HG03460 (cell line): Measurements from ENCODE around the gene SEPHS2.

ENCODE experiments used
- ATAC-seq: cut with Tn5 transposase; IDR thresholded peaks from one replicate; pipeline ENCODE4 v1.9.1; 2021; ENCODE audit not compliant: unreplicated experiment

SEPHS2 gene

DNA sequence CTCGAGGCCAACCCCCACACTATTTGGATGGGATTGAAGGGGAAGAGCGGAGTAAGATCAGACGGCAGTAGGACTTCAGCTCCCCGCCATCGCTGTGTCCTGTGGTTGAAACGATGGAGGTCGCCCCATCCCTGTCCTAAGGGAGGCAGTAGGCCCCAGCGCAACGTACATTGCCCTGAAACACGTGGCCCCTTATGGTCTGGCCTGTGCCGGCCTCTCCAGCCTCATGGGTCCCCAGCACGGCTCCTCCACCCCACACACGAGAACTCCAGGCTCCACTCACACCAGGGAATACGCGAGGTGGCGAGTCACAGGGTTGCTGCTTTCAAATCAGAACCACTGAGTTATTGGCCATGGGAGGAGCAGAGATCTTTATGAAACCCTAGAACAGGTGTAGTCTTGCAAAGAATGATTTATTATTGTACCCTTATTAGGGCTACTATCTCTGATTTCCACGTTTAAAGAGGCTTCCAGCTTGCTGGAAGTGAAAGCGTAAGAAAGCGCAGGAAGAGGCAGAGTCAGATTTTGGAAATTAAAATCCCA, 15.2 kb downstream of the SEPHS2 start:
- no peak for ATAC-seq

DNA sequence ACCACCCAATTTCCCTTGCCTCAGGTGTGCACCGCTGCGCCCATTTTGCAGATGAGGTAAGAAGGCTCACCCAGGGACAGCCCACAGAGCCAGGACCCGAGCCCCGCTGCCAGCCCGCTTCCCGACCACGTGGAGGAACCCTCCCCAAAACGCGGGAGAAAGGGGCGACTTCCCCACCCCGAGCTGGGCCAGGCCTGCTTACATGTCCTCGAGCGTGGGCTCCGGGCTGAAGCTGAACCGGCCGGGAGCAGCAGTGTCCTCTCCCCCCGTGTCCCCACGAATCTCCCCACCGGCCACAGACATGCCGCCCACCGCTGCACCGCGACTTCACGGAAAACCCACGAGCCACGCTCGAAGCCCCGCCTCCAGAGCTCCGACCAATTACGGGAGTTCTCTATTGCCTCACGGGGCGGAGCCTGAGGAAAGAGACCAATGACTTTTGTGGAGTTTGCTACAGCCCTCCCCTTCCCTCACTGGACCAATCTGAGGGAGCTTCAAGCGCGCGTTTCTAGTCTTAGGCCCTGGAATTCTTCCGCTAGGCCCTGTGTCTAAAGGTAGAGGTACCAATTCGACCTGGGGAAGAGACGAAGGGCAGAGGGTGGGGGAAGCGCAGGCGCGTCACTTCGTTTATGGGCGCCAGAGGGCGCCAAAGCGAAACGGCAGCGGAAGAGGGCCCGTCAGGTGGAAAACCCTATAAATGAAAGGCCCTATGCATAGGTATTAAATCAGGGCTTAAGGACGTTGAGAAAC, 15.8 kb downstream of the SEPHS2 start, which contains the start of gene DCTPP1:
TSS of gene DCTPP1 (minus strand) at position 353 of the 750 bp plus-strand sequence. CDS start at position 303, 50 bp downstream.
- peak; percentile 96 for ATAC-seq

DNA sequence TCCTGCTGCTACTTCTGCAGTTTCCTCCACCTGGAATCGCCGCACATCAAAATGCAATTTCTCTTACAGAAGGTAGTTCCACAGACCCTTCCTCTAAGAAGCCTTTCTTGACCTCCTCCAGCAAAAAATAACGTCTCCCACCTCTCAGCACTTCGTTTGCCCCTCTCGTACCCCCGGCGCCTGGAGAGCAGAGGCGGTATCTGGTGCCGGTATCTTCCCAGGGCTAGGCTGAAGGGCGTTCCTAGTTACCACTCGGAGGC, 16.3 kb downstream of the SEPHS2 start:
- no peak for ATAC-seq

DNA sequence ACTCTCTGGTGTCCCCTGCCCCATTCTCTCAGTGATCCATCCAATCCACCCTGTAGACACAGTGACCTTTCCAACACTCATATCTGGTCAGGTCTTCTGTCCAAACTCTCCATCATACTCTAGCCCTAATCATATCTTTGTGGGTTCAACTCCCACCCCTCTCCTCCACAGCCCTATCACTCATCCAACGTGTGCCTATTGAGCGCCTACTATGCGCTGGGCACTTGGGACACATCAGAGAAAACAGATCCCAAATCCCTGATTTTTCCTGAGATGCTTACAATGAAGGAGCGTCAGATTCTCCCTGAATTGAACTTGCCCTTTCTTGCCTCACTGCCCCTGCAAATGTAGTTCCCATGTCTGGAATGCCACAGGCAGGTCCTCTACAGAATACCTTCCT, 17.6 kb downstream of the SEPHS2 start:
- ATAC-seq, result no peak

DNA sequence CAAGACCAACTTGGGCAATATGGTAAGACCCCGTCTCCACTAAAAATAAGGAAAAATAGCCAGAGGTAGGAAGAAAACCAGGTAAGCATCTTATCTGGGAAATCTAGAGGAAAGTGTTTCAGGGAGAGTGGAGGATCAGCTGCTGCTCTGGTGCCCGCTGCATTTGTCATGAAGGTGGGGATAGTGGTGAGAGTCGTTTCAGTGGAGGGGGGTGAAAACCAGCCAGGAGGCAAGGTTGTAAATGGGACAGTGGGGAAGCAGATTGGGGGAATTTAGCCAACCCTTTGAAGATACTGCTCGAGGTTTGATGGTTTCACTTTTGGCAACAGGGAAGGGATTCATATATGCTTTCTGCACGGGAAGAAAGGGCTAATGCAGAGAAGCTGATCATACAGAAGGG, 24.7 kb downstream of the SEPHS2 start:
- ATAC-seq, result no peak

DNA sequence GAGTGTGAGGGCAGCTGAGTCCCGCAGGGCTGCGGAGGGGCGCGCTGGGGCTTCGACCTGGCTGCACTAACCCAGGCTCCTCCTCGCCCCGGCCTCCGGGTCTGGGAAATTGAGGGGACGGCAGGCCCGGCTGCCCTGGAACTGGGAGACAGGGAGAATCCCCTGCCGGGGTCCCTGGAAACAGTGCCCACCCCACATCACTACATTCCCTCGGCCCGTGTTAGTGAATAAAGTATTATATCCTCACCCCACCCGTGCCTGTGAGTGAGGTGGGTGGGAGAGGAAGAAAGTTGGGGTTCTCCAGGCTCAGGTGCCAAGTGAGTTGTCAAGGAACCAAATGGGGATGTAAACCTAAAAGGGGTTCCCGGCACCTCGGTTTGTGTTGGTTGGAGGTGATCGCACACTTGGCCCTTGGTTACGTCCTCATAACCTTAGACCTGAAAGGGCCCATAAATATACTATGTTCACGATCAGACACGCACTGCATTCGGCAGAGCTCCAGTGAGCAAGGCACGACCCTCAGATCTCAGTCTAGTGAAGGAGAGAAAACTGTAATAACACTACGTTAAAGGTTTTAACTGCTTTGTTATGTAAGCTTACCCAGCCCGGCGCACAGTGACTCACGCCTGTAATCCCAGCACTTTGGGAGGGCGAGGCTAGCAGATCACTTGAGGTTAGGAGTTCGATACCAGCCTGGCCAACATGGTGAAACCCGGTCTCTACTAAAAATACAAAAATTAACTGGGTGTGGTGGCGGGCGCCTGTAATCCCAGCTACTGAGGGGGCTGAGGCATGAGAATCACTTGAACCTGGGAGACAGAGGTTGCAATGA, 27.1 kb downstream of the SEPHS2 start:
- no peak for ATAC-seq

DNA sequence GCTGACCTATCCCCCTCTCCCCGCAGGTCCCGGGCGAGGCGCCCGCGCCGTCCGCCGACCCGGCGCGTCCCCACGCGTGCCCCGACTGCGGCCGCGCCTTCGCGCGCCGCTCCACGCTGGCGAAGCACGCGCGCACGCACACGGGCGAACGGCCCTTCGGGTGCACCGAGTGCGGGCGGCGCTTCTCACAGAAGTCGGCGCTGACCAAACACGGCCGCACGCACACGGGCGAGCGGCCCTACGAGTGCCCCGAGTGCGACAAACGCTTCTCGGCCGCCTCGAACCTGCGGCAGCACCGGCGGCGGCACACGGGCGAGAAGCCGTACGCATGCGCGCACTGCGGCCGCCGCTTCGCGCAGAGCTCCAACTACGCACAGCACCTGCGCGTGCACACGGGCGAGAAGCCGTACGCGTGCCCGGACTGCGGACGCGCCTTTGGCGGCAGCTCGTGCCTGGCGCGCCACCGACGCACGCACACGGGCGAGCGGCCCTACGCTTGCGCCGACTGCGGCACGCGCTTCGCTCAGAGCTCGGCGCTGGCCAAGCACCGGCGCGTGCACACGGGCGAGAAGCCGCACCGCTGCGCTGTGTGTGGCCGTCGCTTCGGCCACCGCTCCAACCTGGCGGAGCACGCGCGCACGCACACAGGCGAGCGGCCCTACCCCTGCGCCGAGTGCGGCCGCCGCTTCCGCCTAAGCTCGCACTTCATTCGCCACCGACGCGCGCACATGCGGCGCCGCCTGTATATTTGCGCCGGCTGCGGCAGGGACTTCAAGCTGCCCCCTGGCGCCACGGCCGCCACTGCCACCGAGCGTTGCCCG, 27.9 kb downstream of the SEPHS2 start:
- peak; percentile 77 for ATAC-seq

DNA sequence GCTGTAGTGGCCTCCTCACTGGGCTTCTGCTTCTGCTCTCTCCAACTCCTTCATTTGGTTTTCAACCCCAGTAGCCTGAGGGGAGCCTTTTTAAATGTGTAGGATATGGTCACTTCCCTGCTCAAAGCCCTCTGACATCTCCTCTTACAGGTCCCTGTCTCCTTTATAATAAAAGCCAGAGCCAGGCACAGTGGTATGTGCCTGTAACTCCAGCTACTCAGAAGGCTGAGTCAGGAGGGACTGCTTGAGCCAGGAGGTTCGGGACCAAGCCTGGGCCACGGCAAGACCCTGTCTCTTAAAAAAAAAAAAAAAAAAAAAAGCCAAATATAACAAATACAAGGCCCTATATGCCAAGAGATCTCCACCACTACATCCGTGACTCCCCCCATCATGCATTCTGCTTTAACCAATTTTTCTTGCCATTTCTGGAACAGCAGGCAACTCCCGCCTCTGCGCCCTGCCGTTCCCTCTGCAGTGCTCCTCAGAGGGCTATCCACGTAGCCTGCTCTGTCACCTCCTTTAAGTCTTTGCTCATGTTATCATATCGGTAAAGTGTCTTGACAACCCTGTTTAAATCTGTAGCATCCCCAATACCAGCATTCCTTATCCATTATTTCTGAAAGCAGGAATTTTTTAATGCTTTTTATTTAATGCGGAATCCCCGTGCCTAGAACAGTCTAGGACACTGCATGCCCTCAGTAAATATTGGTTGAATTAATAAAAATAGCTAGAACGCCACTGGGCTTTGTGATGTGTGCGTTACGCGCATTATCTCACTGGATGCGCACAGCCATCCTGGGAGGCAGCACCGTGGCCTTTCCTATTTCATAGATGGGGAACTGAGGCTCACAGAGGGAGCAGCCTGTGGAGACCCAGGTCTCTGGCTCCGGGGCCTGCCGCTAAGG, 28.8 kb downstream of the SEPHS2 start:
- ATAC-seq, result no peak

DNA sequence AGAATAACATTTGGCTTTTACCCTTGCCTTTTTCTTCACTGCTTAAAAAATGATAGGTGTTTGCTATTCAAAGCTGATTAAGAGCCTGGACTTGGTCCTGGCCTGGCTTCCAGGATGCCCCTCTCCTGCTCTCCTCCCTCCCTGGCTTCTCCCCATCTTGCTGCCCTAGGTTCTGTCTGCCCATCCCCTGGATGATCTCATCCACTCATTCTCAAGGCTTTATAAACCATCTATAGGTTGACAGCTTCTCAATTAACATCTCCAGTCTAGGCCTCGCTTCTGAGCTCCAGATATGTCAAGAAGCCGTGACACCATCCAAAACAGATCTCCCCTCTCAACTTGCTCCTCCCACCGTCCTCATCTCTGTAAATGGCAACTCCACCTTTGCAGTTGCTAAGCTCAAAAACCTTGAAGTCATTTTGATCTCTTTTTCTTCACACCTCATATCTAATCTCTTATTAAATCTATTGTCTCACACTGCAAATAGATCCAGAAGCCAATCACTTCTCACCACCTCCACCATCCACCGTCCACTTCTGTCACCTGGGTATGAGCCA, 29.5 kb downstream of the SEPHS2 start:
- no peak for ATAC-seq

DNA sequence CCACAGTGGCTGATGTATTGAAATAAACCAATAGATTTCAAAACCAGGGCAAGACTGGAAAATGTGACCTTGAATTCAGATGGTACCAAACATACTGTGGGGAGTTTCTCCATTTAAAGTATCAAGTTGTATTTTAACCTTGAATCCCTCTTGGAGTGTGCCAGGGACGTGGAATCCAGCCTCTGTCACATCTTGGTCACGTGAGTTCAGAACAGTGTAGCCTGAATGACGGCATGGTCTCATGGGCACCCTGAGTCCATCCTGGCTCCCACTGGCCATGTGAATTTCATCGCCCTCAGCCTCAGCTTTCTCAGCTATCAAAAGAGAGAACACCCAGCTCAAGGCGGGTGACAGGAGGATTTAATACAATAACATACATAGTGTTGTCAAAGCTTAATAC, 31.5 kb downstream of the SEPHS2 start:
- ATAC-seq, result no peak

DNA sequence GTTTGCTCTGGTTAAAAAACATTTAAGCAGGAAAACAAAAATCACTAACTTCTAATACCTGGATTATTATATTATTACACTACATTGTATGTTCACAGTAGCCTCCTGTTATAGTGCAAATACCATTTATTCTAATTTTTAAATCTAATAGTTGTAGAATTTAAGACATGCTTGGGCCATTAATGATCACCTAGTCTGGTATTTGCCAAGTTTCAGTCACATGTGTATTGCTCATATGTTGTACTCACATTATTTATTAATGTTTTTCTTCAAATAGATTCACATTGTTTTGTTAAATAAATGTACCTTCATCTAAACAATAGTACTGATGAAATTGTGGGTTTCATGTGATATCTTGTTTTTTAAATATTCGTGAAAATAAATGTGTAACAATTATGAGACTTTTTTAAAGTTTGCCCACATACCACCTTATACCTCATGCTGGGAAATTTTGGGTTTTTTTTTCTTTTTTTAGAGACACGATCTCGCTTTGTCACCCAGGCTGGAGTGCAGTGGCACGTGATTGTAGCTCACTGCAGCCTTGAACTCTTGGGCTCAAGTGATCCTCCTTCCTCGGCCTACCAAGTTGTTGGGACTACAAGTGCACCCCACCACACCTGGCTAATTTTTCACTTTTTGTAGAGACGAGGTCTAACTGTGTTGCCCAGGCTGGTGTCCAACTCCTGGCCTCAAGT, 32.4 kb downstream of the SEPHS2 start:
- no peak for ATAC-seq

DNA sequence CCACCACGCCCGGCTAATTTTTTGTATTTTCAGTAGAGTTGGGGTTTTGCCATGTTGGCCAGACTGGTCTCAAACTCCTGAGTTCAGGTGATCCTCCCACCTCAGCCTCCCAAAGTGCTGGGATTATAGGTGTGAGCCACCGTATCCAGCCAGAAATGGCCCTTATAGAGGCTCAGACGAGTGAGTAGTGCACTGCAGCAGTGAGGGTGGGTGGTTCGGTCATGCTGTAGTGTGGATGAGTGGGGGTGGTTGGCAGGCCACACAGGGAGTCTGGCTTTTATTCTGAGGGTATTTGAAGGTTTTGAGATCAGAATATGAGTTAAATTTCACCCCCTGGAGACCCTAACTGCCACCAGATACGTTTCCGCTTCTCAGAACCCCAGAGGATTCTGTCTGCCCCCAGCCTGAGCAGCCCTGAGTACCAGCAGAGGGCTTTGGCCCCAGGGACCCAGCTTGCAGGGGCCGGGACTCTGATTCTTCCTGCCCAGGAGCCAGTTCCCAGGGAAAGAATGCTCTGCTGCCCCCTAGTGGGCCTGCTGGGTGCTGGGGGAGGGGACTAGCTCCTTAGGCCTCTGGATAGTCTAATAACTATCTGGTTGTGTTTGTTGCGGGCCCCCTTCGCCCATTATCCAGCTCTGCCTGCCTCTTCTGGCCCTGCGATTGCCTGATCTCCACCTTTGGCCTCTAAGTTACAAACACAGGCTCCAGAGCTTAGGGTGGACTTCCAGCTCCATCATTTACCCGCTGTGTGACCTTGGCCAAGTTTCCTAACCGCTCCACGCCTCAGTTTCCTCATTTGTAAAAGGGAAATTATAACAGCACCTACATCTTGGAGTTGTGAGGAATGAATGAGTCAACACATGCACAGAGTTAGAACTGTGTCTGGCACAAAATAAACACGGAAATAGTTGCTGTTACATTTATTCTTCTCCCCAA, 36.3 kb downstream of the SEPHS2 start:
- no peak for ATAC-seq

DNA sequence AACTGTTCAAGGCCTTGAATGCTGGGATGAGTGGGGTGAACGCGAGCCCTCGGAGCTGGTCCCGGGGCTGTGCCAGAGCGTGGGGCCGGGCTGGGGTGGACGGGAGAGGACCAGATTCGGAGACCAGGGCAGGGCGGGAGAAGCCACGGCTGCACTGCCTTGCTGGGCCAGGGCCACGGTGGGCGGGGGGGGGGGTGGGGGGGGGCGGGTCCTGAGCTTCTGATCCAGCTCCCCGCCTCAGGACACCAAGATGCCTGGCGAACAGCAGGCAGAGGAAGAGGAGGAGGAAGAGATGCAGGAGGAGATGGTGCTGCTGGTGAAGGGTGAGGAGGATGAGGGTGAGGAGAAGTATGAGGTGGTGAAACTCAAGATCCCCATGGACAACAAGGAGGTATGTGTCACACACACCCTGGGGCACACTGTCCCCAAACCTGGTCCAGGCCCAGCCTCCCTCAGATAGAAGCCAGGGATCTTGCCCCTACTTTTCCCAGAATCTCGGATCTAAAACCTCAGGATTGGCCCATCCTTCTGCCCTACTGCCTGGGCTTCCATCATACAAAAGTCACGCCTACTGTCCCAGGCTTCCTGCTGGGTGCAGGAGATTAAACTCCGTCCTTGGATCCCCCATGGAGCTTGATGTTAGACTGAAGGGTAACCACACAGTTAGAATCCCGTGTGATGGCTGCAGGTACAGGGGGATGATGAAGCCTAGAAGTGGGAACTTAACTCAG, 37.7 kb downstream of the SEPHS2 start:
- no peak for ATAC-seq

DNA sequence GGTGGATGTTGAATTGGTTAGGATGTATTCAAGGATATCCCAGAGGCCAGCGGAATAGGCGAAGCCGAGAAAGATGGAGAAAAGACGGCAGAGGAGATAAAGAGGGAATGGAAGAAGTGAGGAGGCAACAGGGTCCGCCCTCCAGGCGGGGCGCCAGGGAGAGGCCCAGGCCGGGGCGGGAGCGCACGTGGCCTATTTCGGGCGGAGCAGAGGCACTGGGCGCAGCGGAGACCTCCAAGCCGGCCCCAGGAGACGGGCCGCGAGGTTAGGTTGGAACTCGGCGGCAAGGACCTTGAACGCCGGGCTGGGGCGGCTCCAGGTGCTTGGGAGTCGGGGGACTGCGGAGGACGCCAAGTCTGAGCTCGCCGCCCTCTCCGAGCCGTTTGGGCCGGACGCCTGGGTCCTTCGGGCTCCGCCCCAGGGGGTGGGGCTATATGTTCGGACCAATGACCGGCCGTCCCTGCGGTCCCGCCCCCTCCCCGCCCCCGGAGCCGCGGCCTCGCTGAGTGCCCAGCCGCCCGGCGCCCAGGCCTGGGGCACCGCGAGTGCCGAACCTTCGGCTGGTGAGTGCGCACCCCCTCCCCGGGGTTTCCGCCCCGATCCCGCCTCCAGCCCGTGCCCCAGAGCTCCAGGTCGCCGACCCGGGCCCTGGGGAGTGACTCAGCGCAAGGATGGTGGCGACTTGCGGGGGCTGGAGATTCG, 38.4 kb downstream of the SEPHS2 start, which contains the start of gene ZNF771:
TSS of gene ZNF771 (plus strand) at position 505 of the 702 bp plus-strand sequence. CDS start 448 bp downstream, outside the sequence.
- peak; percentile 77 for ATAC-seq

DNA sequence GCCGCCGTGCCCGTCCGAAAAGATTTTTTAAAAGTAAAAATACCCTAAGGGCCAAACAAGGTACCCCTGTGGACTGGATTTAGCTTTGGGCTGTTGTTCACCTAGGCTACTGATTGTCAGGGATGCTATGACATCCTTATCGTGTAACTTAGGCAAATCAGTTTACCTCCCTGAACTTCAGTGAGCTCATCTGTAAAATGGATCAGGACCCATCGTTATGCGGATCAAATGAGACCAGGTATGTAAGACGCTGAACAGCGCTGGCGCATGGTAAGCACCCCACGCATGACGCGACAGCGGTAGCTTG, 38.9 kb downstream of the SEPHS2 start:
- ATAC-seq, result no peak

DNA sequence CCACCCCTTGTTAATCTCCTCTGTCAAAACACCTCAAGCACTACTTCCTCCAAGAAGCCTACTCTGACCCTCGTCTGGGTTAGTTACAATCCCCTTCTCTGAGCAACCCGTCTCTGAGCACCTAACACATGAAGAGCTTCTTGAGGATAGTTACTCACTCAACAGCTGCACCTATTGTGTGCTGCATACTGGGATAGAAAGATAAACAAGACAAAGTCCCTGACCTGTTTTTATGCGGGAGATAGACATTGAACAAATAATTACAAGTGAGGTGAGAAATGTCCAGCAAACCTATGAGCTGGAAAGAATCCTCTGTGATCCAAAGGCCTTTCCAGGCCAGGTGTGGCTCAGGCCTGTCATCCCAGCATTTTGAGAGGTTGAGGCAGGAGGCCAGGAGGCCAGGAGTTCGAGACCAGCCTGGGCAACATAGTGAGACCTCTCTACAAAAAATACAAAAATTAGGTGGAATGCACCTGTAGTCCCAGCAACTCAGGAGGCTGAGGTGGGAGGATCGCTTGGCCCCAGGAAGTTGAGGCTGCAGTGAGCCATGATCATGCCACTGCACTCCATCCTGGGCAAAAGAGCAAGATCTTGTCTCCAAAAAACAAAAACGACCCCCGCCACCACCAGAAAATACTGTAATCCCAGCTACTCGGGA, 43.8 kb downstream of the SEPHS2 start:
- no peak for ATAC-seq
